HG02870 (cell line): ENCODE measurements around the gene PTH.

Source experiments
- ATAC-seq: cut with Tn5 transposase; IDR thresholded peaks from one replicate; pipeline ENCODE4 v1.9.1; 2021; ENCODE audit warnings: mild to moderate bottlenecking, moderate library complexity; ENCODE audit not compliant: unreplicated experiment

The PTH gene

GRCh38 chr11:13495929-13496328 lies at the start of gene PTH:
Gene PTH, minus strand, starts transcription at chr11:13495997. Its CDS starts 3,142 bp downstream, at chr11:13492855.
- no peak for ATAC-seq

GRCh38 chr11:13538044-13538443 lies 42.2 kb upstream of the PTH start:
- no peak for ATAC-seq

GRCh38 chr11:13535819-13536218 lies 40.0 kb upstream of the PTH start:
- ATAC-seq = no peak

GRCh38 chr11:13534358-13534757 lies 38.6 kb upstream of the PTH start:
- no peak for ATAC-seq

GRCh38 chr11:13525257-13525656 lies 29.5 kb upstream of the PTH start:
- ATAC-seq = no peak

- ATAC-seq = no peak
Measured at GRCh38 chr11:13503393-13503792, 7.6 kb upstream of the PTH start.

- ATAC-seq = no peak
Measured at GRCh38 chr11:13502492-13502891, 6.7 kb upstream of the PTH start.

GRCh38 chr11:13494051-13494450 lies 1.7 kb downstream of the PTH start:
- ATAC-seq = no peak

GRCh38 chr11:13487661-13488030 lies 8.2 kb downstream of the PTH start:
- ATAC-seq = peak; percentile 84

GRCh38 chr11:13486926-13487660 lies 8.7 kb downstream of the PTH start:
- ATAC-seq = peak; percentile 95

GRCh38 chr11:13480198-13480597 lies 15.6 kb downstream of the PTH start:
- ATAC-seq = no peak

GRCh38 chr11:13479688-13480087 lies 16.1 kb downstream of the PTH start:
- ATAC-seq = no peak

- no peak for ATAC-seq
Measured at GRCh38 chr11:13475091-13475490, 20.7 kb downstream of the PTH start.

GRCh38 chr11:13473013-13473722 lies 22.6 kb downstream of the PTH start:
- no peak for ATAC-seq

- no peak for ATAC-seq
Measured at GRCh38 chr11:13468750-13469149, 27.0 kb downstream of the PTH start.

- ATAC-seq = no peak
Measured at GRCh38 chr11:13465909-13466371, 29.9 kb downstream of the PTH start.

GRCh38 chr11:13463779-13464290 lies 32.0 kb downstream of the PTH start:
- ATAC-seq = no peak

- ATAC-seq = peak; percentile 92
Measured at GRCh38 chr11:13462901-13463778, 32.7 kb downstream of the PTH start, which contains the start of gene BTBD10. Gene BTBD10, minus strand, starts transcription at chr11:13463222. Its CDS starts 18,098 bp downstream, at chr11:13445124.

- ATAC-seq = peak; percentile 48
Measured at GRCh38 chr11:13462311-13462900, 33.4 kb downstream of the PTH start.

GRCh38 chr11:13461291-13461690 lies 34.5 kb downstream of the PTH start:
- no peak for ATAC-seq
